Caco-2 (cell line): Measurements from ENCODE around the gene UNC5B. TPM values are rescaled to one million over a fixed set of nuclear protein-coding genes. Genes with fewer than 3 reads are reported as not detected.

Experiments
- BruUV-seq: library from RNA; stranded (reverse); fragments of 400-500 nt; replicated peaks from 2 replicates; lab custom pipeline; 2021; lab: Mats Ljungman, UMichigan
- CTCF ChIA-PET: fragments of 300-600 bp; sonication (Branson Sonifier 250); formaldehyde crosslinking; loops from one replicate; lab custom pipeline; 2022; ENCODE audit warnings: antibody characterized with exemption; lab: Charles Lee
- POLR2A ChIA-PET: fragments of 300-600 bp; sonication (Branson Sonifier 250); formaldehyde crosslinking; loops from one replicate; lab custom pipeline; 2022; ENCODE audit warnings: antibody characterized with exemption; lab: Charles Lee
- DNase-seq, 2 experiments: peaks; one replicate each; pipeline versions ENCODE4 v3.0.0 to v3.0.0-alpha.2; 2020 to 2022
- H3K27me3 ChIP-seq: replicated peaks from 2 replicates; pipeline ENCODE4 v1.6.0; 2011; ENCODE audit warnings: low read length; ENCODE audit not compliant: control insufficient read depth, insufficient read depth
- H3K36me3 ChIP-seq: 2 replicates; pipeline ENCODE4 v1.5.1; 2011; ENCODE audit warnings: low read length; ENCODE audit not compliant: control insufficient read depth, insufficient read depth
- H3K4me1 ChIP-seq: fragments of 250-450 bp; sonication (Bioruptor Pico); 2 replicates; pipeline ENCODE4 v1.5.1; 2020; ENCODE audit warnings: mild to moderate bottlenecking
- H3K4me3 ChIP-seq: 2 replicates; pipeline ENCODE4 v1.5.1; 2011; ENCODE audit warnings: low read depth, mild to moderate bottlenecking, control low read depth, low read length
- H3K9me3 ChIP-seq: fragments of 250-450 bp; sonication (Bioruptor Pico); 2 replicates; pipeline ENCODE4 v1.5.1; 2020; ENCODE audit warnings: mild to moderate bottlenecking, moderate library complexity
- H3K27ac Mint-ChIP-seq: one replicate; pipeline ENCODE4 v1.8.0; 2022; ENCODE audit warnings: mixed read lengths; ENCODE audit not compliant: unreplicated experiment
- H3K27me3 Mint-ChIP-seq: one replicate; pipeline ENCODE4 v1.8.0; 2022; ENCODE audit warnings: mixed read lengths; ENCODE audit not compliant: insufficient read depth, unreplicated experiment
- H3K36me3 Mint-ChIP-seq: one replicate; pipeline ENCODE4 v1.8.0; 2022; ENCODE audit warnings: mild to moderate bottlenecking, mixed read lengths; ENCODE audit not compliant: insufficient read depth, unreplicated experiment
- H3K4me1 Mint-ChIP-seq: one replicate; pipeline ENCODE4 v1.8.0; 2022; ENCODE audit warnings: low read depth, mixed read lengths; ENCODE audit not compliant: unreplicated experiment
- H3K4me3 Mint-ChIP-seq: one replicate; pipeline ENCODE4 v1.8.0; 2022; ENCODE audit warnings: mild to moderate bottlenecking, moderate library complexity, mixed read lengths; ENCODE audit not compliant: unreplicated experiment
- H3K9me3 Mint-ChIP-seq: one replicate; pipeline ENCODE4 v1.8.0; 2022; ENCODE audit warnings: mixed read lengths; ENCODE audit not compliant: unreplicated experiment
- intact Hi-C: fragments of 100-400 bp; cut with micrococcal nuclease; formaldehyde crosslinking; loops from one replicate; pipeline ENCODE4 v1.10.0; 2022; ENCODE audit not compliant: unreplicated experiment
- total RNA-seq: library from RNA; stranded (reverse); gene quantifications from 2 replicates; pipeline ENCODE4 v1.2.3, GENCODE V29; 2022
- TF ChIP-seq, protein P1 (sequence below), 2 experiments: fragments of 200-600 bp in 1 of 2; IDR thresholded peaks; 1 replicate in 1 of 2; 2 replicates in 1 of 2; pipeline versions ENCODE4 v1.5.1 to v1.8.0; 2011 to 2022; ENCODE audit warnings: antibody characterized with exemption in 1 of 2, control low read depth in 1 of 2, inconsistent platforms in 1 of 2, low read depth in 1 of 2, low read length in 1 of 2, mild to moderate bottlenecking in 1 of 2, moderate library complexity in 1 of 2; ENCODE audit not compliant: insufficient read depth in 1 of 2, severe bottlenecking in 1 of 2, unreplicated experiment in 1 of 2

The UNC5B gene
- total RNA-seq, 1 experiment from 2014 or later = 22.4 TPM

DNA sequence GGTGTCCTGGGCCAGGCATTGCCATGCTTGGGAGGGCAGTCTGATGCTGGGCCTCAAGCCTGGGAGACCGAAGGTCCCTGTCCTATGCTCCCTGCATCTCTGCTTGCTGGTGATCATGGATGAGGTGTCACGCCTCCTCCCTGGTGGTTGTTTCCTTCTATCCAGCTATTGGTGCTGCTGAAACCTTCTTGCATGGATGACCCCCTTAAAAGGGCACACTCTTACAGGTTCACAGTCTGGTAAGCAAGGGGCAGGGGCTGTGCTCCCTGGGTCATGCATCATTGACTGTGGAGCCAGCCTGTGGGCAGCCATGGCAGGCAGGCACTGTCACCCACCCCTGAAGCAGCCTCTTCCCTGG lies 69.9 kb downstream of the UNC5B start:
- no peak overlapping the region for H3K27ac Mint-ChIP-seq
- CTCF ChIA-PET = no interaction called here
- DNase-seq = no peak
- no peak overlapping the region for H3K4me3 ChIP-seq
- H3K36me3 ChIP-seq = no peaks in the 10 kb centered on the region
- H3K4me1 Mint-ChIP-seq = no peaks in the 10 kb centered on the region
- intact Hi-C loops = no loop called here
- no TSS peak for BruUV-seq
- no peaks in the 10 kb centered on the region for H3K27me3 Mint-ChIP-seq
- no peaks in the 10 kb centered on the region for H3K36me3 Mint-ChIP-seq
- H3K4me1 ChIP-seq = 0 out of 2 replicates have a peak, but pooled peaks cover 5% of the 10 kb centered on the region
- TF ChIP-seq, protein P1, sequence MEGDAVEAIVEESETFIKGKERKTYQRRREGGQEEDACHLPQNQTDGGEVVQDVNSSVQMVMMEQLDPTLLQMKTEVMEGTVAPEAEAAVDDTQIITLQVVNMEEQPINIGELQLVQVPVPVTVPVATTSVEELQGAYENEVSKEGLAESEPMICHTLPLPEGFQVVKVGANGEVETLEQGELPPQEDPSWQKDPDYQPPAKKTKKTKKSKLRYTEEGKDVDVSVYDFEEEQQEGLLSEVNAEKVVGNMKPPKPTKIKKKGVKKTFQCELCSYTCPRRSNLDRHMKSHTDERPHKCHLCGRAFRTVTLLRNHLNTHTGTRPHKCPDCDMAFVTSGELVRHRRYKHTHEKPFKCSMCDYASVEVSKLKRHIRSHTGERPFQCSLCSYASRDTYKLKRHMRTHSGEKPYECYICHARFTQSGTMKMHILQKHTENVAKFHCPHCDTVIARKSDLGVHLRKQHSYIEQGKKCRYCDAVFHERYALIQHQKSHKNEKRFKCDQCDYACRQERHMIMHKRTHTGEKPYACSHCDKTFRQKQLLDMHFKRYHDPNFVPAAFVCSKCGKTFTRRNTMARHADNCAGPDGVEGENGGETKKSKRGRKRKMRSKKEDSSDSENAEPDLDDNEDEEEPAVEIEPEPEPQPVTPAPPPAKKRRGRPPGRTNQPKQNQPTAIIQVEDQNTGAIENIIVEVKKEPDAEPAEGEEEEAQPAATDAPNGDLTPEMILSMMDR (IDR thresholded peaks at IDR 0.05; ENCODE audit: insufficient read depth in 1 of 2, low read depth in 1 of 2, low read length in 1 of 2, severe bottlenecking in 1 of 2, unreplicated experiment in 1 of 2) = no peak
- no peaks in the 10 kb centered on the region for H3K27me3 ChIP-seq
- POLR2A ChIA-PET = interaction anchor here (0.7 kb wide), 1 partner anchor 1060 kb away, joined by 4 read pairs; no protein-coding TSS in a partner anchor
- no peaks in the 10 kb centered on the region for H3K9me3 ChIP-seq
- H3K4me3 Mint-ChIP-seq = no peak overlapping the region
- H3K9me3 Mint-ChIP-seq = no peaks in the 10 kb centered on the region

DNA sequence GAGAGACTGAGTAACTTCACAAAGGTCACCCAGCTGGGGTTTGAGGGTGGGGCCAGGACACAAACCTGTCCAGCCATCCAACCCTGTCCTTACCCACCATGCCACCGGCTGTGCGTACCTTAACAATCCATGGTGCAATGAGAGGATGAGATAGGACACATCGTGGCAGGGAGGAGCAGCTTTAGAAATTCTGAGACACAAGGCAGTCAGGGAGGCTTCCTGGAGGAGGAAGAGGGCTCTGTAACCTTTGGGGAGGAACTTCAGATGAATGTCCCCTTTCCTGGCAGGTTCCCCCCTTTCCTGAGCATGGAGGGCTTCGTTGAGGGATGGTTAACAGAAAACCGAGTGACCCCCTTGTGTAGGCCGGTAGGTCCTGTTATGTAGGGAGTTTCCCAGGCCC lies 71.0 kb downstream of the UNC5B start:
- intact Hi-C loops = no loop called here
- no peaks in the 10 kb centered on the region for H3K4me1 Mint-ChIP-seq
- no peak overlapping the region for H3K27ac Mint-ChIP-seq
- no peak overlapping the region for H3K4me3 Mint-ChIP-seq
- no peaks in the 10 kb centered on the region for H3K27me3 Mint-ChIP-seq
- no peak for DNase-seq
- Histone ChIP-seq H3K4me3 (no peak overlapping the region), H3K27me3 (no peaks in the 10 kb centered on the region), H3K36me3 (no peaks in the 10 kb centered on the region), H3K4me1 (0 out of 2 replicates have a peak, but pooled peaks cover 5% of the 10 kb centered on the region), H3K9me3 (no peaks in the 10 kb centered on the region)
- ChIA-PET CTCF (interaction anchor here (1.1 to 1.3 kb wide), 3 partner anchors 190 to 416 kb away, joined by 3 read pairs; no protein-coding TSS in a partner anchor), POLR2A (no interaction called here)
- no peaks in the 10 kb centered on the region for H3K9me3 Mint-ChIP-seq
- H3K36me3 Mint-ChIP-seq = no peaks in the 10 kb centered on the region
- no TSS peak for BruUV-seq
- TF ChIP-seq, protein P1 (IDR thresholded peaks at IDR 0.05; ENCODE audit: insufficient read depth in 1 of 2, low read depth in 1 of 2, low read length in 1 of 2, severe bottlenecking in 1 of 2, unreplicated experiment in 1 of 2) = no peak

DNA sequence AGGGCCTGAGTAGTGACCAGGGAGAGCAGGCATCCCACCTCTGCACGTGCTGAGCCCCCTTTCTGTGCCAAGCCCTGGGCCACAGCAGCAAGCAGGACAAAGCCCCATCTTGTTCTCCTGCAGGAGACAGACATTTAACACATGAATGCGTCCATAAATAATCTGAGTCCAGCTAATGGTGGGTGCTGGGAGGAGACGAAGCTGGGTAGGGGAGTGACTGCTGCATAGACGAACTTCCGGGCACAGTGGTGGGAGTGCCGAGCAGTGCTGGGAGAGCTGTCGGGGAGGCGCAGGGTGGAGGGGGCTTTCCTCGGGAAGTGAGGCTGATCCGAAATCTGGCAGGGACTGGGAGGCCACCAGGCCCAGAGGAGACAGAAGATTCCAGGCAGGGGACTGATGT lies 71.5 kb downstream of the UNC5B start:
- Mint-ChIP-seq H3K27me3 (no peaks in the 10 kb centered on the region), H3K4me1 (no peaks in the 10 kb centered on the region), H3K36me3 (no peaks in the 10 kb centered on the region), H3K27ac (no peak overlapping the region), H3K9me3 (no peaks in the 10 kb centered on the region), H3K4me3 (no peak overlapping the region)
- DNase-seq = no peak
- CTCF ChIA-PET = interaction anchor here (1.1 to 1.8 kb wide), 7 partner anchors 8 to 417 kb away, joined by 3 to 19 read pairs (median 5); no protein-coding TSS in a partner anchor
- H3K4me3 ChIP-seq = no peak overlapping the region
- H3K27me3 ChIP-seq = no peaks in the 10 kb centered on the region
- BruUV-seq = no TSS peak
- TF ChIP-seq, protein P1 (IDR thresholded peaks at IDR 0.05; ENCODE audit: insufficient read depth in 1 of 2, low read depth in 1 of 2, low read length in 1 of 2, severe bottlenecking in 1 of 2, unreplicated experiment in 1 of 2) = no peak
- POLR2A ChIA-PET = no interaction called here
- 0 out of 2 replicates have a peak, but pooled peaks cover 5% of the 10 kb centered on the region for H3K4me1 ChIP-seq
- intact Hi-C loops = no loop called here
- H3K9me3 ChIP-seq = no peaks in the 10 kb centered on the region
- H3K36me3 ChIP-seq = no peaks in the 10 kb centered on the region
